H9 (cell line): ENCODE measurements around the gene KLHDC8A. TPM values are rescaled to one million over a fixed set of nuclear protein-coding genes. Genes with fewer than 3 reads are reported as not detected.

Experiments used
- DNase-seq: peaks from one replicate; pipeline ENCODE4 v3.0.0-alpha.2; 2017
- H2AFZ ChIP-seq: one replicate; pipeline ENCODE4 v1.6.1; 2013; ENCODE audit warnings: mild to moderate bottlenecking, low read length, control low read depth, moderate library complexity
- H2AK5ac ChIP-seq: 2 replicates; pipeline ENCODE4 v1.6.1; 2013; ENCODE audit warnings: low read length, control low read depth, mixed read lengths; ENCODE audit not compliant: insufficient read length
- H2BK120ac ChIP-seq: one replicate; pipeline ENCODE4 v1.6.1; 2013; ENCODE audit warnings: low read depth, mild to moderate bottlenecking, low read length, control low read depth, inconsistent platforms; ENCODE audit not compliant: poor library complexity, severe bottlenecking
- H2BK12ac ChIP-seq: 2 replicates; pipeline ENCODE4 v1.6.1; 2013; ENCODE audit warnings: low read length, control low read depth, mixed read lengths, low read depth; ENCODE audit not compliant: insufficient read length
- H2BK15ac ChIP-seq: 2 replicates; pipeline ENCODE4 v1.6.1; 2013; ENCODE audit warnings: low read depth, low read length, control low read depth
- H2BK20ac ChIP-seq: one replicate; pipeline ENCODE4 v1.6.1; 2013; ENCODE audit warnings: low read depth, mild to moderate bottlenecking, low read length, control low read depth, inconsistent platforms; ENCODE audit not compliant: poor library complexity, severe bottlenecking
- H2BK5ac ChIP-seq: 2 replicates; pipeline ENCODE4 v1.6.1; 2013; ENCODE audit warnings: low read length, control low read depth, mixed read lengths; ENCODE audit not compliant: insufficient read length
- H3K14ac ChIP-seq: 2 replicates; pipeline ENCODE4 v1.6.1; 2013; ENCODE audit warnings: low read length, control low read depth; ENCODE audit not compliant: insufficient read depth
- H3K18ac ChIP-seq: 2 replicates; pipeline ENCODE4 v1.6.1; 2013; ENCODE audit warnings: low read depth, mild to moderate bottlenecking, mixed read lengths, low read length, control low read depth; ENCODE audit not compliant: insufficient read length
- H3K23ac ChIP-seq: 2 replicates; pipeline ENCODE4 v1.6.1; 2013; ENCODE audit warnings: low read length, control low read depth, mixed read lengths, low read depth; ENCODE audit not compliant: insufficient read length
- H3K23me2 ChIP-seq: 2 replicates; pipeline ENCODE4 v1.6.1; 2013; ENCODE audit warnings: low read depth, mild to moderate bottlenecking, mixed read lengths, low read length, control low read depth; ENCODE audit not compliant: insufficient read length, poor library complexity, severe bottlenecking
- H3K27ac ChIP-seq: 2 replicates; pipeline ENCODE4 v1.5.1; 2013; ENCODE audit warnings: low read length, control low read depth, mixed read lengths, low read depth; ENCODE audit not compliant: insufficient read length
- H3K27me3 ChIP-seq: 2 replicates; pipeline ENCODE4 v1.6.1; 2013; ENCODE audit warnings: low read length, control low read depth, inconsistent platforms; ENCODE audit not compliant: insufficient read depth
- H3K4ac ChIP-seq: 2 replicates; pipeline ENCODE4 v1.6.1; 2013; ENCODE audit warnings: low read depth, mild to moderate bottlenecking, control low read depth, inconsistent platforms, low read length, moderate library complexity
- H3K4me1 ChIP-seq: 2 replicates; pipeline ENCODE4 v1.6.1; 2013; ENCODE audit warnings: low read length, control low read depth, inconsistent platforms; ENCODE audit not compliant: insufficient read depth
- H3K4me2 ChIP-seq: 2 replicates; pipeline ENCODE4 v1.6.1; 2013; ENCODE audit warnings: low read length, control low read depth, mixed read lengths; ENCODE audit not compliant: insufficient read length, insufficient read depth
- H3K56ac ChIP-seq: 2 replicates; pipeline ENCODE4 v1.6.1; 2013; ENCODE audit warnings: low read depth, mild to moderate bottlenecking, mixed read lengths, low read length, control low read depth; ENCODE audit not compliant: insufficient read length
- H3K79me1 ChIP-seq: 2 replicates; pipeline ENCODE4 v1.6.1; 2013; ENCODE audit warnings: low read depth, mild to moderate bottlenecking, moderate library complexity, low read length, control low read depth, inconsistent platforms; ENCODE audit not compliant: insufficient read depth, poor library complexity, severe bottlenecking
- H3K79me2 ChIP-seq: 2 replicates; pipeline ENCODE4 v1.6.1; 2013; ENCODE audit warnings: low read length, control low read depth, inconsistent platforms; ENCODE audit not compliant: insufficient read depth
- H3K9ac ChIP-seq: 2 replicates; pipeline ENCODE4 v1.6.1; 2013; ENCODE audit warnings: low read length, control low read depth, mixed read lengths; ENCODE audit not compliant: insufficient read length; ENCODE audit errors: extremely low read depth
- H3K9me3 ChIP-seq: one replicate; pipeline ENCODE4 v1.6.1; 2013; ENCODE audit warnings: low read depth, low read length, inconsistent platforms; ENCODE audit not compliant: control insufficient read depth
- H3T11ph ChIP-seq: one replicate; pipeline ENCODE4 v1.6.1; 2013; ENCODE audit warnings: mild to moderate bottlenecking, low read length, control low read depth, inconsistent platforms
- H4K20me1 ChIP-seq: one replicate; pipeline ENCODE4 v1.6.1; 2013; ENCODE audit not compliant: control insufficient read depth, insufficient read length, insufficient read depth
- H4K5ac ChIP-seq: 2 replicates; pipeline ENCODE4 v1.6.1; 2013; ENCODE audit warnings: low read depth, mild to moderate bottlenecking, mixed read lengths, low read length, control low read depth; ENCODE audit not compliant: insufficient read length
- H4K8ac ChIP-seq: replicated peaks from 2 replicates; pipeline ENCODE4 v1.6.1; 2013; ENCODE audit warnings: low read length, control low read depth, mixed read lengths, low read depth; ENCODE audit not compliant: insufficient read length
- H4K91ac ChIP-seq: 2 replicates; pipeline ENCODE4 v1.6.1; 2013; ENCODE audit warnings: low read depth, mild to moderate bottlenecking, moderate library complexity, mixed read lengths, low read length, control low read depth; ENCODE audit not compliant: insufficient read length
- H3K27ac Mint-ChIP-seq, 3 experiments: 2 replicates in 2 of 3; 3 replicates in 1 of 3; pipeline ENCODE4 v1.8.0; 2020 to 2021; ENCODE audit warnings: mixed read lengths in 3 of 3, mild to moderate bottlenecking in 1 of 3, moderate library complexity in 1 of 3
- H3K27me3 Mint-ChIP-seq: 2 replicates; pipeline ENCODE4 v1.8.0; 2021; ENCODE audit warnings: low read depth, mild to moderate bottlenecking, moderate library complexity, mixed read lengths
- H3K36me3 Mint-ChIP-seq, 3 experiments: 2 replicates in 2 of 3; 3 replicates in 1 of 3; pipeline ENCODE4 v1.8.0; 2020 to 2021; ENCODE audit warnings: low read depth in 3 of 3, mixed read lengths in 3 of 3; ENCODE audit not compliant: insufficient read depth in 1 of 3
- H3K4me1 Mint-ChIP-seq, 2 experiments: 2 replicates each; pipeline ENCODE4 v1.8.0; 2020; ENCODE audit warnings: mixed read lengths in 2 of 2
- H3K4me3 Mint-ChIP-seq, 2 experiments: 2 replicates in 1 of 2; 3 replicates in 1 of 2; pipeline ENCODE4 v1.8.0; 2020 to 2021; ENCODE audit warnings: mild to moderate bottlenecking in 2 of 2, mixed read lengths in 2 of 2, moderate library complexity in 1 of 2
- H3K9me3 Mint-ChIP-seq, 2 experiments: 2 replicates in 1 of 2; 3 replicates in 1 of 2; pipeline ENCODE4 v1.8.0; 2020; ENCODE audit warnings: mild to moderate bottlenecking in 2 of 2, mixed read lengths in 2 of 2, moderate library complexity in 1 of 2
- CTCF ChIP-seq: fragments of 200-600 bp; sonication (generic); conservative IDR thresholded peaks from 3 replicates; pipeline ENCODE4 v1.8.0; 2021; ENCODE audit warnings: antibody characterized with exemption, mild to moderate bottlenecking
- WGBS: extraction: QIAGEN DNeasy Blood & Tissue Kit; methylation state at CpG from one replicate; pipeline ENCODE4 v1.1.7; 2013; ENCODE audit warnings: missing lambda C conversion rate, low lambda C conversion rate, mixed read lengths; ENCODE audit not compliant: insufficient read length; ENCODE audit errors: extremely low coverage; 5-methylcytosine and 5-hydroxymethylcytosine counted together
- total RNA-seq: library from RNA; stranded (reverse); gene quantifications from 2 replicates; pipeline ENCODE4 v1.2.1, GENCODE V29; 2021

KLHDC8A gene
- total RNA-seq, 1 experiment from 2014 or later: 0.96 TPM

- Histone ChIP-seq H3K23ac (no peak overlapping the region), H4K20me1 (no peaks in the 10 kb centered on the region), H2BK20ac (no peak overlapping the region), H4K8ac (peak overlapping the region; percentile 24), H3K4ac (peak overlapping the region; percentile 88), H3K23me2 (no peaks in the 10 kb centered on the region), H2BK5ac (peak overlapping the region; percentile 64), H2AK5ac (peak overlapping the region; percentile 38), H3K4me1 (peaks cover 20% of the 10 kb centered on the region), H2BK15ac (no peak overlapping the region), H3T11ph (peak overlapping the region; percentile 55), H2BK120ac (peak overlapping the region; percentile 71), H3K79me1 (no peaks in the 10 kb centered on the region), H3K18ac (peak overlapping the region; percentile 92), H3K79me2 (no peaks in the 10 kb centered on the region), H3K9me3 (no peaks in the 10 kb centered on the region), H2BK12ac (peak overlapping the region; percentile 59), H4K91ac (peak overlapping the region; percentile 87), H3K56ac (peak overlapping the region; percentile 26), H4K5ac (peak overlapping the region; percentile 88), H3K9ac (peak overlapping the region; percentile 50), H2AFZ (no peak overlapping the region), H3K27ac (peak overlapping the region; percentile 96), H3K27me3 (no peaks in the 10 kb centered on the region), H3K14ac (peak overlapping the region; percentile 93), H3K4me2 (peak overlapping the region; percentile 9)
- Mint-ChIP-seq H3K4me3 (peak overlapping the region; percentile 4 to 54; a peak in 4 of 5 replicates), H3K36me3 (no peaks in the 10 kb centered on the region; a peak in 1 of 7 replicates), H3K27me3 (no peaks in the 10 kb centered on the region), H3K9me3 (no peaks in the 10 kb centered on the region), H3K4me1 (peaks cover 51 to 59% of the 10 kb centered on the region in 2 experiments), H3K27ac (peak overlapping the region; percentile 96 to 100 (median 97))
- DNase-seq: peak; percentile 69
- no CpG with 5 or more reads among the region's 6 CpGs for WGBS
- TF ChIP-seq CTCF: no peak
These were observed 62.4 kb downstream of the KLHDC8A start for GRCh38 chr1:205294175-205294917.
